ENCODE data around the gene ERMAP.

The ERMAP gene, protein sequence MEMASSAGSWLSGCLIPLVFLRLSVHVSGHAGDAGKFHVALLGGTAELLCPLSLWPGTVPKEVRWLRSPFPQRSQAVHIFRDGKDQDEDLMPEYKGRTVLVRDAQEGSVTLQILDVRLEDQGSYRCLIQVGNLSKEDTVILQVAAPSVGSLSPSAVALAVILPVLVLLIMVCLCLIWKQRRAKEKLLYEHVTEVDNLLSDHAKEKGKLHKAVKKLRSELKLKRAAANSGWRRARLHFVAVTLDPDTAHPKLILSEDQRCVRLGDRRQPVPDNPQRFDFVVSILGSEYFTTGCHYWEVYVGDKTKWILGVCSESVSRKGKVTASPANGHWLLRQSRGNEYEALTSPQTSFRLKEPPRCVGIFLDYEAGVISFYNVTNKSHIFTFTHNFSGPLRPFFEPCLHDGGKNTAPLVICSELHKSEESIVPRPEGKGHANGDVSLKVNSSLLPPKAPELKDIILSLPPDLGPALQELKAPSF

DNA sequence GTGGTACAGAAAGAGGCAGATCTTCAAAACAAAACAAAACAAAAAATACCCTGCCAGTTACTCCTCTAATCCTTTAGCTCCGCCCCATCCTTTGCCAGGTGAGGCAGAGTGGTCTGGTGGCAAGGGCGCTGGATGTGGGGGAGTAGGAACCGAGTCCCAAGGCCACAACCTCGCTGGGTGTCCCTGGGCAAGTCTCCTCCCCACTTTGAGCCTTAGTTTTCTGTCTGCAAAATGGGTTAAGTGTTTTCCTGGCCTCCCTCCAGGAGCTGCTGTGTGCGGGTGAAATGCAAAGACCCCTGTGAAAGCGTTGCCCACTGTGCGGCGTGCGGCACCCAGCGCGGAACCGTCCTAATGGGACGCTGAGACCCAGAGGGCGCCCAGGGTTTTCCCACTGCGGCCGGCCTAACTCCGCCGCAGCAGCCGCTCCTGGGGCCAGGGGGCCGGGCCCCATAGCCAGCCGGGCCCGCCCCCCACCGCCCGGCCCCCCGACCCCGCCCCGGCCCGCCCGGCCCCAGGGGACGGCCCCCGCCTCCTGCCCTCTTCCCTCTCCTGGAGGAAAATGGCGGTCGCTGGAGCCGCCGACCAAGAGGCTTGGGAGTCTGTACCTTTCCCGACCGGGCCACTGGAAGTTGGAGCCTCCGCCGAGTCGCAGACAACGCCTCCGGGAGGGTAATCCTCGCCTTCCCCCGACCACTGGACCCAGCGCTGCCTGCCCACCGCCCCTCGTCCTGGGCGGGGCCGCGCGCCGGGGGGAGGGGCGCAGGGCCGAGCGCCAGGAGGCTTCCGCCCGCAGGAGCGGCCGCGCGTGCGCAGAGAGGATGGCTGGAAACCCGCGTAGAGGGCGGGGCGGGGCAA lies at the start of gene ERMAP, which contains the start of gene SVBP:
Gene ERMAP (plus strand): TSS at position 538 of the 855 bp plus-strand sequence. CDS start 13,327 bp downstream, outside the sequence.
Gene SVBP (minus strand): TSS at position 813 of the 855 bp plus-strand sequence. CDS start 853 bp downstream, outside the sequence.
- Mint-ChIP-seq H3K9me3 (ENCODE audit: low read depth) (no peaks in the 10 kb centered on the region), H3K36me3 (peaks cover 6% of the 10 kb centered on the region), H3K27me3 (no peaks in the 10 kb centered on the region), H3K4me3 (peak within 1 kb of the TSS; percentile 89), H3K4me1 (ENCODE audit: low read depth) (peaks cover 28% of the 10 kb centered on the region), H3K27ac (peak within 1 kb of the TSS; percentile 87)

GRCh38 chr1:42767510-42768000 lies 49.4 kb upstream of the ERMAP start:
- H3K27ac Mint-ChIP-seq, result peak overlapping the region; percentile 93

DNA sequence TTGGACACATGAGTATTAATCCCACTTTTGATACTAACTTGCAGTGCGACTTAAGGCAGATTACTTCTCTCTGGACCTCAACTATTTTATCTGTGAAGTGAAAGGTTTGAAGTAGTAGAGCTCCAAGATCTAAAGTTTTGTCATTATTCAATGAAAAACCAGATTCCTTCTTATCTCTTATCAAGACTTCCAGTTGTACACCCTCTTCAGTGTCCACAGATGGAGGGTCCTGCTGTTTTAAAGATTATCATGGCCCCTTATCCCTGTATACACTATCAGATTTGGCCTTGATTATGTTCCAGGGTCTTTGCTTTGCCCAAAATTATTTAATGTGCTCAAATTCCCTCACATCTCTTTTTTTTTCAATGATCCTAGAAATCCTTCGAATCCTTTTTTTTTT lies 48.8 kb upstream of the ERMAP start:
- Mint-ChIP-seq H3K4me3 (no peak overlapping the region), H3K36me3 (peaks cover 8% of the 10 kb centered on the region), H3K4me1 (ENCODE audit: low read depth) (peaks cover 39% of the 10 kb centered on the region), H3K27me3 (no peaks in the 10 kb centered on the region), H3K27ac (peak overlapping the region; percentile 93), H3K9me3 (ENCODE audit: low read depth) (no peaks in the 10 kb centered on the region)

More at GRCh38 chr1:42767510-42768000, 49.4 kb upstream of the ERMAP start:
- peaks cover 35% of the 10 kb centered on the region for H3K4me1 Mint-ChIP-seq (ENCODE audit: low read depth)
- H3K9me3 Mint-ChIP-seq (ENCODE audit: low read depth), result no peaks in the 10 kb centered on the region
- no peak overlapping the region for H3K4me3 Mint-ChIP-seq
- no peaks in the 10 kb centered on the region for H3K27me3 Mint-ChIP-seq
- peaks cover 8% of the 10 kb centered on the region for H3K36me3 Mint-ChIP-seq

DNA sequence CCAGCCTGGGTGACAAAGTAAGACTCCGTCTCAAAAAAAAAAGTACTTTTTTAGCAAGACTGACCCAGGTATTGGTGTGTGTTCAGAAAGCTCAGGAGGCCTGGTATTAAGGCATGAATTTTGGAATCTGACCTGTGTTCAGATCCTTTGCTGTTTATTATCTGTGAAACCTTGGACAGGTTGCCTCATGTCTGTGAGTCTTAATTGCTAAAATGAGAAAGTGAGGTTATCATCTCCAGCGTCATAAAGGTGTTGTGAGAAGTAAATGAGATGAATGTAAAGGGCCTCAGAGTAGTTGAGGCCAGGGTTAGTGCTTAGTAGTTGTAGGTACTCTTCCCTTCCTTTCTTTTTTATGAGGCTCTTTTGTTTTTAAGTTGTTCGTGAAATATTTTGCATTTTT lies 47.1 kb upstream of the ERMAP start:
- Mint-ChIP-seq H3K4me3 (peak overlapping the region; percentile 69), H3K4me1 (ENCODE audit: low read depth) (peaks cover 42% of the 10 kb centered on the region), H3K27ac (no peak overlapping the region), H3K27me3 (no peaks in the 10 kb centered on the region), H3K36me3 (peaks cover 9% of the 10 kb centered on the region), H3K9me3 (ENCODE audit: low read depth) (no peaks in the 10 kb centered on the region)

GRCh38 chr1:42773420-42773819 lies 43.5 kb upstream of the ERMAP start:
- Mint-ChIP-seq H3K4me1 (ENCODE audit: low read depth) (peaks cover 39% of the 10 kb centered on the region), H3K4me3 (no peak overlapping the region), H3K9me3 (ENCODE audit: low read depth) (no peaks in the 10 kb centered on the region), H3K27ac (peak overlapping the region; percentile 29), H3K27me3 (no peaks in the 10 kb centered on the region), H3K36me3 (peaks cover 13% of the 10 kb centered on the region)

GRCh38 chr1:42774928-42775526 lies 41.9 kb upstream of the ERMAP start:
- H3K9me3 Mint-ChIP-seq (ENCODE audit: low read depth), result no peaks in the 10 kb centered on the region
- peaks cover 10% of the 10 kb centered on the region for H3K36me3 Mint-ChIP-seq
- H3K4me1 Mint-ChIP-seq (ENCODE audit: low read depth), result peaks cover 28% of the 10 kb centered on the region
- H3K4me3 Mint-ChIP-seq, result no peak overlapping the region
- peak overlapping the region; percentile 46 for H3K27ac Mint-ChIP-seq
- H3K27me3 Mint-ChIP-seq, result no peaks in the 10 kb centered on the region

DNA sequence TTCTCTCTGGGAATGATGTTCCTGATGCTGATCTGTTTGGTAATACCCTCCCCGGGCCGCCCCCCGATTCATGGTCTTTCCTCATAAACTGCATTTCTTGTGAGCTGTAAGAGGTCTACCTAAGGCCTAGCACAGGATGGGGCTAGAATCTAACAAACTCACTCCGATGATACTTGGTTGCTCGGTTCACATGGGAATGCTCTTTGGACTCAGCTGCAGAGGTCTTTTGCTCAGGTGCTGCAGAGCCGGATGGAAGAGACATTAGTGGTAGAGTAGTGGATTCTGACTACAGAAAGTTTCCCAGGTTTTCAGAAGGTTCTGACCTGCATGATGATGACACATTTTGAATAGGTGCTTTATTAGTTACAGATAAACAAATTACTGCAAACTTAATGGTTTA lies 40.4 kb upstream of the ERMAP start:
- Mint-ChIP-seq H3K27me3 (no peaks in the 10 kb centered on the region), H3K36me3 (peaks cover 9% of the 10 kb centered on the region), H3K9me3 (ENCODE audit: low read depth) (no peaks in the 10 kb centered on the region), H3K27ac (peak overlapping the region; percentile 13), H3K4me3 (no peak overlapping the region), H3K4me1 (ENCODE audit: low read depth) (peaks cover 19% of the 10 kb centered on the region)

DNA sequence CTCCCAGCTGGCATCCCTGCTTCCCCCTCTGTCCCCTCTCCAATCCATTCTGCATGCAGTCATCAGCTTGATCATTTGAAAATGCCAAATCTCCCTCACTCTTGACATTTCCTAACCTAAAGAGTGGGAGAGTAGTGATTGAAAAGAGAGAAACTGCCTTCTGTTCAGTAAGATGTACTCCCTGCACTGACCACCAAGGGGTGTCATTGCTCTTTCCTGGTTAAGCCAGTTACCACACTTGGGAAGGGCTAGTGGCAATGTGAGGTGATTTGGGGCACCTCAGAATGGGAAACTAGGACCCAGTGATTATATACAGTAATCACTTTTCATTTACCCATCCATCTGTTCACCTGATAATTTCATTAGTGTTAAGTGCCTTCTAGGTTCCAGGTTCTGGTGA lies 39.1 kb upstream of the ERMAP start:
- Mint-ChIP-seq H3K36me3 (peaks cover 11% of the 10 kb centered on the region), H3K27me3 (no peaks in the 10 kb centered on the region), H3K4me3 (no peak overlapping the region), H3K4me1 (ENCODE audit: low read depth) (peaks cover 13% of the 10 kb centered on the region), H3K9me3 (ENCODE audit: low read depth) (no peaks in the 10 kb centered on the region), H3K27ac (no peak overlapping the region)

DNA sequence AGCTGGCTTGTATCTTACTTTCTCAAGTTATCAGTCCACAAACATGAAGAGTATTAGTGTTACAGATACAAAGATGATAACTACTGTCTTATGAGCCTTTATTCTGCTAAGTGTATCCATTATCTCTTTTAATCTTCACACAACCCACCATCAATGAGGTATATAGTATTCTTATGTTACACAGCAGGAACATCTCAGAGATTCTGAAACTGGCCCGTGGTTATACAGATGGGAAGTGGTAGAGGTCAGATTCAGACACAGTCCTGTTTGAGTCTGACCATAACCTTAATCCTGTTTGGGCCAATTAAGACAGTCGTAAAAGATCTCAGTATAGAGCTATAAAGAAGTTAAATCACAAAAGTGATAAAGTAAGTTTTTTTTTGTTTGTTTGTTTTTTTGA lies 37.2 kb upstream of the ERMAP start:
- Mint-ChIP-seq H3K27me3 (no peaks in the 10 kb centered on the region), H3K4me1 (ENCODE audit: low read depth) (peaks cover 12% of the 10 kb centered on the region), H3K4me3 (no peak overlapping the region), H3K36me3 (peaks cover 11% of the 10 kb centered on the region), H3K9me3 (ENCODE audit: low read depth) (no peaks in the 10 kb centered on the region), H3K27ac (no peak overlapping the region)

DNA sequence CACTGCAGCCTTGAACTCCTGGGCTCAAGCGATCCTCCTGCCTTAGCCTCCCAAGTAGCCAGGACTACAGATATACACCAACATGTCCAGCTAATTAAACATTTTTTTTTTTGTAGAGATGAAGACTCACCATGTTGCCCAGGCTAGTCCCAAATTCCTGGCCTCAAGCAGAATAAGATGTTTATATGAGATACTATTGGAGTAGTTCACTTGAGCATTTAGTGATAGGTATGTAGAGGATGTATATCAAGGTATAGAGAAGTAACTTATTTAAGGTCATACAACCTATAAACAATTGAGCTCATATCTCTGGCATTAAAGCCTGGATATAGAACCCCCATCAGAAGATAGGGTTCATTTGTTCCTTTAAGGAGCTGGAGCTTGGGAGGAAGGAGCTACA lies 36.7 kb upstream of the ERMAP start:
- Mint-ChIP-seq H3K4me1 (ENCODE audit: low read depth) (peaks cover 12% of the 10 kb centered on the region), H3K27me3 (no peaks in the 10 kb centered on the region), H3K27ac (no peak overlapping the region), H3K9me3 (ENCODE audit: low read depth) (no peaks in the 10 kb centered on the region), H3K36me3 (peaks cover 8% of the 10 kb centered on the region), H3K4me3 (no peak overlapping the region)

GRCh38 chr1:42783092-42783491 lies 33.8 kb upstream of the ERMAP start:
- peaks cover 17% of the 10 kb centered on the region for H3K4me1 Mint-ChIP-seq (ENCODE audit: low read depth)
- peaks cover 6% of the 10 kb centered on the region for H3K36me3 Mint-ChIP-seq
- no peaks in the 10 kb centered on the region for H3K27me3 Mint-ChIP-seq
- no peaks in the 10 kb centered on the region for H3K9me3 Mint-ChIP-seq (ENCODE audit: low read depth)
- H3K27ac Mint-ChIP-seq, result no peak overlapping the region
- H3K4me3 Mint-ChIP-seq, result no peak overlapping the region

DNA sequence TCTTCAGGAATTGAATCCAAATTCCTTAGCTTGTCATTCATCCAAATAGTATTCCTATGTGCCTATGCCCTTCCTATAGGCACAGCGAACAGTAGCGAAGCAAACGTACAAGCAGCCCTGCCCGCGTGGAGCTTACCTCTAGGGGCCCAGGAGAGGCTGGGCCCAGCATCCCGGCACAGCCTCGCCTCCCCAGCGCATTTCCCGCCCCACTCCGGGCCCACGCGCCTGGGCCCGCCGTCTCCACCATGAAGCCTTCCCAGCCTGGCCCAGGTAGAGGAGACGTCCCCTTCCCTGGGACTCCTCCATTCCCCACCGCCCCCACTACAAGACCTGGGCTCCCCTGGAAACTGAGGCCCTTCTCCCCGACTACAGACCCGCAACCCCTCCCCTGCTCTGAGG lies 32.4 kb upstream of the ERMAP start:
- Mint-ChIP-seq H3K9me3 (ENCODE audit: low read depth) (no peaks in the 10 kb centered on the region), H3K4me3 (peak overlapping the region; percentile 32), H3K4me1 (ENCODE audit: low read depth) (peaks cover 16% of the 10 kb centered on the region), H3K36me3 (peaks cover 6% of the 10 kb centered on the region), H3K27ac (no peak overlapping the region), H3K27me3 (no peaks in the 10 kb centered on the region)

DNA sequence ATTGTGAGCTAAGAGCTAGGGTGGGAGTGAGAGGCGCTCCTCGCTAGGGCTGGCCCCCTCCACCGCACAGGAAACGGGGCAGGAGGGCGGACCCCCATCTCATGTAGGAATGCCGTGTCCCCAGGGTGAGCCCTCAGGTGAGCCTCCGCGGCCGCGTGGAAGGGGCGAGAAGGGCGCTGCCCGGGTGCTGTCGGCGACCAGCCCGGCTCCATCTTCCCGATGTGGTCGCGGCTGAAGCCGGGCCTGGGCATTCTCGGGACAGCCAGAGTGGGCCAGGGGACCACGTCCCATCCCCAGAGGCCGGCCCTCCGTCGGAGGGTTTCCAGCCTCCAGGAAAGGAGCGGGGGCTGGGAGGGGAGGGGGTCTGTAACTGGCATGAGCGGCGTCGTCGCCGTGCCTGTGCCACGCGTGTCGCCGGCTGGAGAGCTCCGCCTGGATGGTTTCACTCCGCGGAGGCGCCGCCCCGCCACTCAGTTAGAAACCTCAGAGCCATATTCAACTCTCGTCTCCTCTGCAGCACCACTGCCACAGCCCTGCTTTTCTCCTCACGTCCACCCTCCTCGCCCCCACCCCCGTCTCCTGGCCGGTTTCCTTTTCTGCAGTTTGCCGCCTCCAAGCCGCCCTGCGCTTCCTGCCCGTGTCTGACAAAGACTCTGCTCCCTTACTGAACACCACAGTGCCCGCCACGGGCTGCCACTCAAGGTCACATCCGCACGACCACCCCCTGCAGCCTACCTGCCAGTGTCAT lies 31.8 kb upstream of the ERMAP start, which contains the start of gene TMEM269:
Gene TMEM269 (plus strand): TSS at position 46 of the 748 bp plus-strand sequence. CDS start 4,903 bp downstream, outside the sequence.
- H3K27ac Mint-ChIP-seq, result peak within 1 kb of the TSS; percentile 34
- H3K27me3 Mint-ChIP-seq, result no peaks in the 10 kb centered on the region

GRCh38 chr1:42786097-42786496 lies 30.8 kb upstream of the ERMAP start:
- Mint-ChIP-seq H3K27me3 (no peaks in the 10 kb centered on the region), H3K9me3 (ENCODE audit: low read depth) (no peaks in the 10 kb centered on the region), H3K36me3 (peaks cover 3% of the 10 kb centered on the region), H3K27ac (no peak overlapping the region), H3K4me1 (ENCODE audit: low read depth) (peaks cover 15% of the 10 kb centered on the region), H3K4me3 (peak overlapping the region; percentile 80)

More for the DNA sequence above, 31.8 kb upstream of the ERMAP start, which contains the start of gene TMEM269:
- peak within 1 kb of the TSS; percentile 80 for H3K4me3 Mint-ChIP-seq
- peaks cover 6% of the 10 kb centered on the region for H3K36me3 Mint-ChIP-seq
- no peaks in the 10 kb centered on the region for H3K9me3 Mint-ChIP-seq (ENCODE audit: low read depth)
- H3K4me1 Mint-ChIP-seq (ENCODE audit: low read depth), result peaks cover 15% of the 10 kb centered on the region
